A549 (cell line): ENCODE results near the gene MACROD1.

ENCODE experiments used
- EHMT2 ChIP-seq: fragments of 200-600 bp; sonication (generic); IDR thresholded peaks from 2 replicates; pipeline ENCODE4 v1.6.1; 2016; ENCODE audit warnings: antibody characterized with exemption, low read depth, mild to moderate bottlenecking, moderate library complexity
- EP300 ChIP-seq, 2 experiments: fragments of >200 bp; sonication (Bioruptor Twin); formaldehyde crosslinking; IDR thresholded peaks; 2 replicates in 1 of 2; 3 replicates in 1 of 2; pipeline ENCODE4 v1.6.1; 2016 to 2017
- GATA3 ChIP-seq: IDR thresholded peaks from 2 replicates; pipeline ENCODE4 v1.6.1; 2012; ENCODE audit warnings: borderline replicate concordance
- ZNF302 ChIP-seq: fragments of 250-450 bp; sonication (Bioruptor Pico); IDR thresholded peaks from 2 replicates; pipeline ENCODE4 v1.9.0; 2021; ENCODE audit warnings: inconsistent platforms, mild to moderate bottlenecking, moderate library complexity
- TF ChIP-seq, protein P1 (sequence below): fragments of >200 bp; sonication (Bioruptor Twin); formaldehyde crosslinking; IDR thresholded peaks from 3 replicates; pipeline ENCODE4 v1.5.1; 2016
- TF ChIP-seq, protein P2 (sequence below): IDR thresholded peaks from 2 replicates; pipeline ENCODE4 v1.6.1; 2012
- TF ChIP-seq, protein P3 (sequence below): IDR thresholded peaks from 2 replicates; pipeline ENCODE4 v1.6.1; 2012

DNA sequence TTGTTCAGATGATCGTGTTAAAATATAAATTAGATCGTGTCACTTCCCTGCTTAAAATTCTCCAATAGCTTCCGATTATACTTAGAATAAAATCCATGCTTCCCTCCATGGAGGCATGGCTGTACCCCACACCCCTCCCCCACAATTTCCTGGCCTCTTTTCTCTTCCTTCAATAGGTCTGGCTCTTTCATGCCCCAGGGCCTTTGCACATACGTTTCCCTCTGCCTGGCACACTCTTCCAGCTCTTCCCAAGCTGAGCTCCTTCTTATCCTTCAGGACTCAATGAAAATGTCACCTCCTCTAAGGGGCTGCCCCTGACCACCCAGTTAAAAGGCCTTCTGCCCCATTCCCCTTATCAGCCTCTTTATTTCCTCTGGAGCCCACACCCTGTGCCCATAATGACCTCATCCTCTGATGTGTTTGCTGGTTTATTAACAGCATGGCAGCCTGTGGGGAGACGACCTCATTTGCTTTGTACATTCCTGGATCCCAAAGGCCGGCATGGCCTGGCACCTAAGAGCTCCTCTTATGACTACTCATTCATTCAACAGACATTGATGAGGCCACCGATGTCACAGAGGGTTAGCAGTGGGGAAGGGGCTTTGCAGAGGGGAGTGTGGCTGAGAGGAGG, 139.2 kb downstream of the MACROD1 start:
- TF ChIP-seq, protein P1, sequence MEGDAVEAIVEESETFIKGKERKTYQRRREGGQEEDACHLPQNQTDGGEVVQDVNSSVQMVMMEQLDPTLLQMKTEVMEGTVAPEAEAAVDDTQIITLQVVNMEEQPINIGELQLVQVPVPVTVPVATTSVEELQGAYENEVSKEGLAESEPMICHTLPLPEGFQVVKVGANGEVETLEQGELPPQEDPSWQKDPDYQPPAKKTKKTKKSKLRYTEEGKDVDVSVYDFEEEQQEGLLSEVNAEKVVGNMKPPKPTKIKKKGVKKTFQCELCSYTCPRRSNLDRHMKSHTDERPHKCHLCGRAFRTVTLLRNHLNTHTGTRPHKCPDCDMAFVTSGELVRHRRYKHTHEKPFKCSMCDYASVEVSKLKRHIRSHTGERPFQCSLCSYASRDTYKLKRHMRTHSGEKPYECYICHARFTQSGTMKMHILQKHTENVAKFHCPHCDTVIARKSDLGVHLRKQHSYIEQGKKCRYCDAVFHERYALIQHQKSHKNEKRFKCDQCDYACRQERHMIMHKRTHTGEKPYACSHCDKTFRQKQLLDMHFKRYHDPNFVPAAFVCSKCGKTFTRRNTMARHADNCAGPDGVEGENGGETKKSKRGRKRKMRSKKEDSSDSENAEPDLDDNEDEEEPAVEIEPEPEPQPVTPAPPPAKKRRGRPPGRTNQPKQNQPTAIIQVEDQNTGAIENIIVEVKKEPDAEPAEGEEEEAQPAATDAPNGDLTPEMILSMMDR: no peak
- no peak for TF ChIP-seq EP300 (IDR thresholded peaks at IDR 0.05)
- TF ChIP-seq, protein P2, sequence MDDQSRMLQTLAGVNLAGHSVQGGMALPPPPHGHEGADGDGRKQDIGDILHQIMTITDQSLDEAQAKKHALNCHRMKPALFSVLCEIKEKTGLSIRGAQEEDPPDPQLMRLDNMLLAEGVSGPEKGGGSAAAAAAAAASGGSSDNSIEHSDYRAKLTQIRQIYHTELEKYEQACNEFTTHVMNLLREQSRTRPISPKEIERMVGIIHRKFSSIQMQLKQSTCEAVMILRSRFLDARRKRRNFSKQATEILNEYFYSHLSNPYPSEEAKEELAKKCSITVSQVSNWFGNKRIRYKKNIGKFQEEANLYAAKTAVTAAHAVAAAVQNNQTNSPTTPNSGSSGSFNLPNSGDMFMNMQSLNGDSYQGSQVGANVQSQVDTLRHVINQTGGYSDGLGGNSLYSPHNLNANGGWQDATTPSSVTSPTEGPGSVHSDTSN: no peak
- no peak for TF ChIP-seq EHMT2
- TF ChIP-seq GATA3: no peak
- TF ChIP-seq ZNF302: no peak
- TF ChIP-seq, protein P3, sequence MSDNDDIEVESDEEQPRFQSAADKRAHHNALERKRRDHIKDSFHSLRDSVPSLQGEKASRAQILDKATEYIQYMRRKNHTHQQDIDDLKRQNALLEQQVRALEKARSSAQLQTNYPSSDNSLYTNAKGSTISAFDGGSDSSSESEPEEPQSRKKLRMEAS: no peak
